ENCODE results near the gene GPR12. TPM values are rescaled to one million over a fixed set of nuclear protein-coding genes. Genes with fewer than 3 reads are reported as not detected.

GPR12 gene
- total RNA-seq, 4 donors from 2014 or later: not detected

GRCh38 chr13:26771796-26772195, 11.2 kb upstream of the GPR12 start:
- no peak overlapping the region for H3K4me3 ChIP-seq
- H3K9me3 ChIP-seq: no peaks in the 10 kb centered on the region
- no peak overlapping the region for H3K27ac ChIP-seq
- H3K4me1 ChIP-seq: no peaks in the 10 kb centered on the region
- no peaks in the 10 kb centered on the region for H3K36me3 ChIP-seq
- no peak for TF ChIP-seq POLR2A (IDR thresholded peaks at IDR 0.05)
- TF ChIP-seq CTCF (IDR thresholded peaks at IDR 0.05): no peak
- no peaks in the 10 kb centered on the region for H3K27me3 ChIP-seq
- no peak for DNase-seq

GRCh38 chr13:26762745-26763345, 2.3 kb upstream of the GPR12 start:
- no peak for TF ChIP-seq CTCF (IDR thresholded peaks at IDR 0.05)
- no peak overlapping the region for H3K4me3 ChIP-seq
- peaks cover 0 to 10% (median 0%) of the 10 kb centered on the region in 4 donors for H3K4me1 ChIP-seq
- H3K27me3 ChIP-seq: no peaks in the 10 kb centered on the region
- DNase-seq: no peak
- H3K36me3 ChIP-seq: no peaks in the 10 kb centered on the region
- no peak overlapping the region for H3K27ac ChIP-seq
- no peaks in the 10 kb centered on the region for H3K9me3 ChIP-seq

- DNase-seq: no peak
- TF ChIP-seq CTCF (IDR thresholded peaks at IDR 0.05): no peak
- no peak for TF ChIP-seq POLR2A (IDR thresholded peaks at IDR 0.05)
- no peak overlapping the region for H3K27ac ChIP-seq
- no peaks in the 10 kb centered on the region for H3K9me3 ChIP-seq
- no peaks in the 10 kb centered on the region for H3K36me3 ChIP-seq
- peaks cover 0 to 10% (median 0%) of the 10 kb centered on the region in 4 donors for H3K4me1 ChIP-seq
- H3K4me3 ChIP-seq: peak overlapping the region in 1 of 4 donors; percentile 17
- H3K27me3 ChIP-seq: no peaks in the 10 kb centered on the region
Observed at GRCh38 chr13:26760832-26761582, 421 bp upstream of the GPR12 start.

- Histone ChIP-seq H3K9me3 (no peaks in the 10 kb centered on the region), H3K27me3 (no peaks in the 10 kb centered on the region), H3K4me1 (peaks cover 0 to 10% (median 0%) of the 10 kb centered on the region in 4 donors), H3K4me3 (peak overlapping the region in 1 of 4 donors; percentile 36), H3K36me3 (no peaks in the 10 kb centered on the region), H3K27ac (no peak overlapping the region)
- no peak for DNase-seq
- TF ChIP-seq POLR2A (IDR thresholded peaks at IDR 0.05): no peak
- TF ChIP-seq CTCF (IDR thresholded peaks at IDR 0.05): no peak
Observed at GRCh38 chr13:26759249-26759906, 1.2 kb downstream of the GPR12 start.

GRCh38 chr13:26758496-26759157, 2.0 kb downstream of the GPR12 start:
- H3K27me3 ChIP-seq: no peaks in the 10 kb centered on the region
- TF ChIP-seq POLR2A (IDR thresholded peaks at IDR 0.05): no peak
- no peak overlapping the region for H3K4me3 ChIP-seq
- no peak for DNase-seq
- no peaks in the 10 kb centered on the region for H3K9me3 ChIP-seq
- peaks cover 0 to 10% (median 0%) of the 10 kb centered on the region in 4 donors for H3K4me1 ChIP-seq
- H3K36me3 ChIP-seq: no peaks in the 10 kb centered on the region
- H3K27ac ChIP-seq: no peak overlapping the region
